Loucy (cell line): Measurements from ENCODE around the gene SLC16A8.

Experiments
- H2AFZ ChIP-seq: fragments of 200-600 bp; sonication (generic); 2 replicates; pipeline ENCODE4 v1.6.0; 2016; ENCODE audit warnings: antibody characterized with exemption, mild to moderate bottlenecking, low read length, moderate library complexity
- H3F3A ChIP-seq: fragments of 200-600 bp; 2 replicates; pipeline ENCODE4 v1.6.0; 2016; ENCODE audit warnings: antibody characterized with exemption, low read depth, mild to moderate bottlenecking
- H3K27me3 ChIP-seq: fragments of 200-600 bp; sonication (generic); 2 replicates; pipeline ENCODE4 v1.6.1; 2014; ENCODE audit warnings: low read length, mild to moderate bottlenecking; ENCODE audit not compliant: insufficient read depth, poor library complexity, severe bottlenecking
- H3K36me3 ChIP-seq: fragments of 200-600 bp; sonication (generic); 2 replicates; pipeline ENCODE4 v1.6.1; 2016; ENCODE audit warnings: low read length; ENCODE audit not compliant: insufficient read depth
- H3K4me1 ChIP-seq: fragments of 200-600 bp; sonication (generic); 2 replicates; pipeline ENCODE4 v1.5.1; 2014; ENCODE audit warnings: low read length, mild to moderate bottlenecking; ENCODE audit not compliant: insufficient read depth, poor library complexity, severe bottlenecking
- H3K4me2 ChIP-seq: fragments of 200-600 bp; sonication (generic); 2 replicates; pipeline ENCODE4 v1.6.0; 2014; ENCODE audit warnings: antibody characterized with exemption, low read length, low read depth, mild to moderate bottlenecking; ENCODE audit not compliant: poor library complexity, severe bottlenecking
- H3K4me3 ChIP-seq: fragments of 200-600 bp; sonication (generic); 2 replicates; pipeline ENCODE4 v1.5.1; 2014; ENCODE audit warnings: low read length, mild to moderate bottlenecking, mixed read lengths; ENCODE audit not compliant: poor library complexity, severe bottlenecking
- H3K79me2 ChIP-seq: fragments of 200-600 bp; sonication (generic); 2 replicates; pipeline ENCODE4 v1.6.1; 2014; ENCODE audit warnings: low read length; ENCODE audit not compliant: insufficient read depth
- H3K9ac ChIP-seq: fragments of 200-600 bp; sonication (generic); 2 replicates; pipeline ENCODE4 v1.6.0; 2014; ENCODE audit warnings: mild to moderate bottlenecking, low read depth, low read length, moderate library complexity; ENCODE audit not compliant: poor library complexity, severe bottlenecking
- H3K9me2 ChIP-seq: fragments of 200-600 bp; sonication (generic); replicated peaks from 2 replicates; pipeline ENCODE4 v1.6.1; 2016; ENCODE audit warnings: low read depth, low read length, mixed read lengths
- H3K9me3 ChIP-seq: fragments of 200-600 bp; sonication (generic); 2 replicates; pipeline ENCODE4 v1.6.1; 2014; ENCODE audit warnings: mild to moderate bottlenecking, antibody characterized with exemption, low read length, low read depth; ENCODE audit not compliant: insufficient read depth
- H4K20me1 ChIP-seq: fragments of 200-600 bp; sonication (generic); 2 replicates; pipeline ENCODE4 v1.6.0; 2014; ENCODE audit warnings: antibody characterized with exemption, low read length, mild to moderate bottlenecking; ENCODE audit not compliant: insufficient read depth, poor library complexity, severe bottlenecking
- CTCF ChIP-seq: fragments of 200-600 bp; sonication (generic); conservative IDR thresholded peaks from 2 replicates; pipeline ENCODE4 v1.5.1; 2014; ENCODE audit warnings: mild to moderate bottlenecking, antibody characterized with exemption, low read length
- EZH2phosphoT487 ChIP-seq: fragments of 200-600 bp; IDR thresholded peaks from 2 replicates; pipeline ENCODE4 v1.6.1; 2018; ENCODE audit warnings: antibody characterized with exemption, mild to moderate bottlenecking, moderate library complexity, borderline replicate concordance

The SLC16A8 gene

GRCh38 chr22:38031491-38031890, 52.5 kb downstream of the SLC16A8 start:
- no peaks in the 10 kb centered on the region for H3K4me1 ChIP-seq

GRCh38 chr22:38030311-38031133, 53.5 kb downstream of the SLC16A8 start:
- Histone ChIP-seq H3K9ac (no peak overlapping the region), H2AFZ (no peak overlapping the region), H3K4me1 (no peaks in the 10 kb centered on the region), H3K36me3 (no peaks in the 10 kb centered on the region), H3K79me2 (no peaks in the 10 kb centered on the region), H3K27me3 (no peaks in the 10 kb centered on the region), H4K20me1 (no peaks in the 10 kb centered on the region), H3K4me3 (no peak overlapping the region), H3K9me3 (no peaks in the 10 kb centered on the region), H3F3A (no peaks in the 10 kb centered on the region), H3K4me2 (no peak overlapping the region), H3K9me2 (no peaks in the 10 kb centered on the region)
- TF ChIP-seq EZH2phosphoT487 (no peak), CTCF (no peak)

More at GRCh38 chr22:38031491-38031890, 52.5 kb downstream of the SLC16A8 start:
- Histone ChIP-seq H3K27me3 (no peaks in the 10 kb centered on the region), H3K9me2 (no peaks in the 10 kb centered on the region), H3K79me2 (no peaks in the 10 kb centered on the region), H3F3A (no peaks in the 10 kb centered on the region), H3K4me2 (no peak overlapping the region), H3K9me3 (no peaks in the 10 kb centered on the region), H3K4me3 (no peak overlapping the region), H3K9ac (no peak overlapping the region), H3K36me3 (no peaks in the 10 kb centered on the region), H2AFZ (no peak overlapping the region), H4K20me1 (no peaks in the 10 kb centered on the region)
- TF ChIP-seq CTCF (no peak), EZH2phosphoT487 (no peak)

DNA sequence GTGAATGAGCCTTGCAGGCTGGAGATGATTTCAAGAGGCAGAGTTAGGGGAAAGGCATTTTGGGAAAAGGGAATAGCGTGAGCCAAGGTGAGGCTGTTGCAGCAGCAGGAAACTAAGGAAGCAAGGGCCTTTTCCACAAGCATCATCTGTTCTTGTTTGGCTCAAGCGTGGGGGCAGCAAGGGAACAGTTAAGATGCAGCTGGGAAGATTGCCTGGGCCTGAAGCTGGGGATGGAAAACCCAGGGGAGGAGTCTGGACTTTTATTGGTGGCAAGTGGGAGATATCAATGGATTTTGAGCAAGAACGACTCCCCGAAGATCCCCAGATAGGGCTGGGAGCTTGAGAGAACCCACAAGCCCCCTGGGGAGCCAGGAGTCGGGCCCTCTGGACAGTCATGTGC, 54.1 kb downstream of the SLC16A8 start:
- no peaks in the 10 kb centered on the region for H3F3A ChIP-seq
- no peaks in the 10 kb centered on the region for H3K27me3 ChIP-seq
- no peaks in the 10 kb centered on the region for H3K4me1 ChIP-seq
- H3K9me3 ChIP-seq = no peaks in the 10 kb centered on the region
- H3K9me2 ChIP-seq = no peaks in the 10 kb centered on the region
- H3K79me2 ChIP-seq = no peaks in the 10 kb centered on the region
- TF ChIP-seq CTCF (no peak), EZH2phosphoT487 (no peak)
- no peak overlapping the region for H3K9ac ChIP-seq
- H4K20me1 ChIP-seq = no peaks in the 10 kb centered on the region
- no peak overlapping the region for H2AFZ ChIP-seq
- no peaks in the 10 kb centered on the region for H3K36me3 ChIP-seq
- no peak overlapping the region for H3K4me2 ChIP-seq
- no peak overlapping the region for H3K4me3 ChIP-seq
